CD4-positive, alpha-beta T cell treated with Interleukin-10 for 1 hour (primary cell): ENCODE data around the gene HIVEP3.

ENCODE experiments used
- DNase-seq: peaks from one replicate; pipeline ENCODE4 v3.0.0-alpha.2; 2020

HIVEP3 gene

DNA sequence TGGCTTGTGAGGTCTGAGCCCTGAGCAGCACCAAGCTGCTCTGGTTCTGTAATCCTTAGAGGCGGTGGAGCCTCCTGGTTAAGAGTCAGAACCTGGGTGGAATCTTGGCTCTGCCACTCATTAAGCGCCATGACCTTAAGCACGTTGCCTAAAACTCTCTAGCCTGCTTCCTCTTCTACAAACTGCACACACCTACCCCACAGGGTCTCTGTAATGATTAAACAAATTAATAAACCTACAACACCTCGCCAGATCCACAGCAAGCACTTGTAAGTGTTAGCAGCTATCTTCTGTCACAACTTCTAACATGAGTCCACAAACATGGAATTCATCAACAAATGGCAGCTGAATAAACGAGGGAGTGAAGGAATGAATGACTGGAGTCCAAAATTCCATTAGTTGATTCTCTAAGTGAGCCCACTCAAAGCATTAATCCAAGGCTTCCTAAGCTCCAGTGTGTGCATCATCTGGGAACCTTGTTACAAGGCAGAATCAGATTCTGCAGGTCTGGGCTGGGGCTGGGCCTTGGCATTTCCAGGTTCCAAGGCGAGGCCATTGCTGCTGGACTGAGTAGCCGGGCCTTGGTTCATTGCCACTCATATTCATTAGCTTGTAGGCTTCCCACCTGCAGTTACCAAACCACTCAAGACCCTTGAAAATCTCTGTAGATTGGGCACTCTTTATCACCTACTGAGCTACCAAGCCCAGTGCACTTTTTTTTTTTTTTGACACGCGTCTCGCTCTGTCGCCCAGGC is 168.6 kb downstream of the HIVEP3 start:
- DNase-seq = no peak

- no peak for DNase-seq
These were observed 173.7 kb downstream of the HIVEP3 start for GRCh38 chr1:41745022-41745421.

DNA sequence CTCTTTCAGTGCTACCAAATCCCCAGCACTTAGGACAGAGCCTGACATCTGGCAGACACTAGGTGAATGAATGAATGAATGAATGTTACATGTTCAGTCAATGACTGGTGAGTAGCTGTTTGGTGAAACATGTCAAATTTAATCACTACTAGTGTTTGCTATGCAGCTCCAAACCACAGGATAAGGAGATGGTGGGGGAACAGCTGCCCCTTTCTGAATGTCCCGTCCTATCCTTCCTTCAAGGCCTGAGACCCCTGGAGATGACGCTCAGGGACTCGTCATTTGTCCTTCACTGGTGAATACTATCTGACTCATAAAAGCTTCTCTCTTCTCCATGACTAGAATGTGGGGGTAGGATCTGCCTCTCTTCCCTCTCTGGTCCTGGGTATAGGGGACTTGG is 175.4 kb downstream of the HIVEP3 start:
- no peak for DNase-seq

- DNase-seq = no peak
These were observed 176.5 kb downstream of the HIVEP3 start for GRCh38 chr1:41742219-41742618.

DNA sequence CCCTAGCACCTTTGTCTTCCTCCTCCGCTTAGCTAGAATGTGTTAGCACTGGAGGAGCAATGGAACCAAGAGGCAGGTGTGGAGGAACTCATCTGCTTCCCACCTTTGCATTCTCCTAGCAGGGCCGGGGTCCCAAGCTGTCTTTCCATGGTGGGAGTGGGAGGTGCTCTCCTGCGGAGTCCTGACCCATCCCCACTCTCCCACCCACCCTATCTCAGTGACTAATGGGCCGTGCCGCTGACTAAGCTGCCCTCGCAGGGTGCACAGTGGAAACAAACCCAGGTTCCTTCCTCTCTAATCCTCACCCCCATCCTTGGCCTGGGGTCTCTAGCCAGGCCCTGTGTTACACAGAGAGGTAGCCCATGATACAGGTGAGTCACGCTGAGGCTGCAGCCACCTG is 177.5 kb downstream of the HIVEP3 start:
- DNase-seq = no peak

- peak; percentile 43 for DNase-seq
These were observed 178.0 kb downstream of the HIVEP3 start for GRCh38 chr1:41740630-41741239.

DNA sequence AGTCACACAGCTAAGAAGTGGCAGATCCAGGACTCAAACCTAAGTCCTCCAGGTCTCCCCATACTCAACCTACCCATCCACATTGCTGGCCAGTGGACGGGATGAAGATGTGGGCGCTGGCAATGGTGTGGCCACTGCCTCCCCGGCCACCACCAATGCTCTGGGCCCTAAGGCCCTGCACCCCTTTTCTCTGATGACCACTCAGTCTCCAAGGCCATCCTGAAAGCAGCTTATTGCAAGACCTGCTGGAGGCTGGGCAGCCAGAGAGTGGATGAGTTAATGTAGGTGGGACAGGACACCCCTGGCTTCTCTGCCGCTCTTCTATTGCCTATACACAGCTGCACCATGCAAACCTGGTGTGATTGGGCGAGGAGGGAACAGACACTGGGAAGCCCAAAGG is 178.7 kb downstream of the HIVEP3 start:
- no peak for DNase-seq

DNA sequence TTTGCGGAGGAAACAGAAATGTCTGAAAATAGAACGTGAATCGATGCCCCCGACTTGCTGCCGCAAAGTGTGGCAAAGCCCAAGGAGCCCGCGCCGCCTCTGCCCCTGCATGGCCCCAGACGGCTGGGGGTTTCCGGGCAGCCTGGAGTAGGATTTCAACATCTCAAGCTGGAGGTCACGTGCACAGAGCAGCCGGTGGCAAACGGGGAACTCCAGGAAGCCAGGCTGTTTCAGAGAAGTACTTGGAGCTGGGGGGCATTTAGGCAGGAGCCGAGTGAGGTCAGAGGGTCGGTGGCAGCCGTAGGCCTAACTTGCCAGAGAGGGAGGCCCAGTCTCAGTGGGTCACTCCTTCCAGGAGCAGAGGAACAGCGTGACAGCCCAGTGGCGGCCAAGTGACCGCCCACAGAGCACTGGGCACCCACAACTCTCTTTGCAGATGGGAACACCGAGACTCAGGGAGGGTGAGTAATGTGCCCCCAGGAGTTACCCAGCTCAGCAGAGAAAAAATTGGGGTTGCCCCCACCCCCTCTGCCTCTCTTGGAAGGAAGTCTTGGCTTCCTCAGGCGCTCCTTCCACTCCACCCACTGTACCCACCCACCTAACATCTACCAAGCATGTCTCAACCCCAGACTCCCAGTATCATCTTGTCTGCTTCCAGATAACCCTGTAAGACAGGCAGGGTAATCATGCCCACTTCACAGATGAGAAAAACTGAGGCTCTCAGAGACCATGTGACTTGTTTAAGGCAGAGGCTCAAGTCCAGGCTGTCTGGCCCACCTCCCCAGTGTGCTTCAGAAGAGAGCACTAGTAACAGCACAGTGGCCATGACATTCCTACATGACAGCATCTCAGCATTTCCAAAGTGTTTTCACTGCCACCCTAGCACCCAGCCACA is 179.4 kb downstream of the HIVEP3 start:
- DNase-seq = peak; percentile 86

- DNase-seq = no peak
These were observed 180.2 kb downstream of the HIVEP3 start for GRCh38 chr1:41738475-41738874.

GRCh38 chr1:41738006-41738405 is 180.7 kb downstream of the HIVEP3 start:
- no peak for DNase-seq

GRCh38 chr1:41735631-41736260 is 183.0 kb downstream of the HIVEP3 start:
- no peak for DNase-seq

GRCh38 chr1:41735139-41735538 is 183.6 kb downstream of the HIVEP3 start:
- DNase-seq = no peak

GRCh38 chr1:41734201-41734970 is 184.3 kb downstream of the HIVEP3 start:
- no peak for DNase-seq

- DNase-seq = no peak
These were observed 185.0 kb downstream of the HIVEP3 start for GRCh38 chr1:41733725-41734124.

GRCh38 chr1:41733021-41733420 is 185.7 kb downstream of the HIVEP3 start:
- DNase-seq = no peak

DNA sequence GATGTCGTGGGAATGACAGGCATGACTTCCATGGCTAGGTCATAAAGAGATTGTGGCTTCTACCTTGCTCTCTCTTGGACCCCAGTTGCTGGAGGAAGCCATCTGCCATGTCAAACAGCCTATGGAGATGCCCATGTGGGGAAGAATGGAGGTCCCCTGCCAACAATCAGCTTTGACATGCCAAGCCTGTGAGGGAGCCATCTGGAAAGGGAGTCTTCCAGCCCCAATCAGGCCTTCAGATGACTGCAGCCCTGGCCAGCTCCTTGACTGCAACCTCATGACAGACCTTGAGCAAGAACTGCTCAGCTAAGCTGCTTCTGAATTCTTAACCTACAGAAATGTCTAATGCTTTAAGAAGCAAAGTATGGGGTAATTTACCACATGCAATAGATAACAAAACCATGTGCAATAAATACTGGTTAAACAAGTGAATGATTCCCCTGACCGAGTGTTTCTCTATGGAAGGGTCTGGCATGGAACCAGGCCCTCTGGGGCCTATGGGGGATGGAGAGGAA is 187.1 kb downstream of the HIVEP3 start:
- DNase-seq = no peak

DNA sequence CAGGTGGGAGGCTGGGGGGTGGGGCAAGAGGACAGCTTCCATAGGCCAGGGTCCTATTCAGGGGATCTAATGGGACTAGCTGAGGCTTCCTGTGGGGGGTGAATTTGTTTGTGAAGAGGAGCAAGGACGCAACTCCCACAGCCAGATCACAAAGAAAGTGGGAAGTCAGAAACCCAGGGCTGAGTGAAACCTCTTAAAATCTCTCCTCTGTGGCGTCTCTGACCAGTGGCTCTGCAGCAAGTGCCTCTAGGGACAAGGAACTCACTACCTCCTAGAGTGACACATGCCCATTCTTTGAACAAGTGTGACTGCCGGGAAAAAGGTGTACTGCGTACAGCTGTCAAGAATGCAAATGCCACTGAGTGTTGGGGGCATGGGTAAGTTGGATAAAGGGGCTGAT is 187.9 kb downstream of the HIVEP3 start:
- DNase-seq = no peak

- DNase-seq = peak; percentile 72
These were observed 190.1 kb downstream of the HIVEP3 start for GRCh38 chr1:41728403-41729202.

DNA sequence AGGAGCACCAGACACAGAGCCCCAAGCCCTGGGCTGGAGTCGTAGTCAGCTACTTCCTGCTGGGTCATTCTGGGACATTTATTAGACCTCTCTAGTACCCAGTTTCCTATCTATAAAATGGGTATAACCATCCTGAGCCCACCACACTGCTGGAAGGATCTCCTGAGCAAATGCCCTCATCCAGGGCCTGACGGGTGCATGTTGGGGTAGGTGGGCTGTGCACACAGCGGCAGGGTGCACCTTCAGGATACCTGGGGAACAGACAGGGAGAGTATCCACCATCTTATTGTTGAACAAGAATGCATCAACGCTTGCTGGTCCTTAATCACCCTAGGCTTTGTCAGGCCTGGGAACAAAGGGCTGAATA is 191.0 kb downstream of the HIVEP3 start:
- DNase-seq = no peak

DNA sequence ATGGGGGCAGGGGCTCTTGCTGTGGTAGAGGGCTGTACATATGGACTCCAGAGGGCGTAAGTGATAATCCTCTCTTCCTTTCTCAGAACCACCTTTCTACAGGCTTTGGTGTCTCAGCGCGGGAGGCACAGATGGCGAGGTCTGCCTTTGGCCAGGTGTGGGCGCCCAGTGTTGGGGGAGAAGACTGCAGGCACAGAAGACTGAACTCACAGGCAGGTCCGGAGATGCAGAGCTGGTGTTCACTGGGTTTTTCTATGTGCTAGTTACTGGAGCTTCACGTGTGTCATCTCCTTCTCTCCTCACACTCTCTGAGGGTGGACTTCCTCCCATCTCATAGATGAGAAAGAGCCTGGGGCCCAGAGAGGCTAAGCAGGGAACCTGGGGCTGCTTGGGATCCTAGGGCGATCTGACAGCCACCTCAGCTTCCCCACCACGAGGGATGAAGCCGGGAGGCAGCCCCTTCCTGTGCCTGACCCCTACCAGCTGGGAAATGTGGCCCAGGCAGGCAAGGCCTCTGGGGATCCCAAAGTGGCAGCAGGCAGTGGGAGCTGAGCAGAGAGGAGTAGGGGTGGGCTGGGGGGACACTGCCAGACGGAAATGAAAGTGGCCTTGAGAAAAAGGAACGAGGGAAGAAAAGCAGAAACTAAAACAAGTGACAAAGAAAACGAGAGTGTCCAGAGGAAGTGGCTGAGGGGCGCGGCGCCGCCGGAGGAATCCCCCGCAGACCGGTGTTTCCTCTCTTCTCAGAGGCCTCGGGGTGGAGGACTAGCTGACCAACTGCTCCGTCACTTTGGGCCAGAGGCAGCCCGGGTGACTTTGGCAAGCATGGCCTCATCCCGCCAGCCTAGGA is 191.6 kb downstream of the HIVEP3 start:
- DNase-seq = peak; percentile 43
